Neuronal stem cell (in vitro differentiated cells): Measurements from ENCODE around the gene WDR83.
"Not testable (repeated sequence)": the region's sequence is repeated elsewhere in the genome, so short reads cannot be mapped to it uniquely, and the experiment has no call there.

Experiments used
- DNase-seq: peaks from one replicate; pipeline ENCODE4 v3.0.0-alpha.2; 2013; ENCODE audit warnings: low spot score
- H2AFZ ChIP-seq: one replicate; pipeline ENCODE4 v1.6.1; 2013; ENCODE audit warnings: mild to moderate bottlenecking, low read length, inconsistent platforms
- H2AK5ac ChIP-seq: 2 replicates; pipeline ENCODE4 v1.6.1; 2013; ENCODE audit warnings: low read depth, mild to moderate bottlenecking, inconsistent platforms, low read length, moderate library complexity, mixed read lengths
- H2BK120ac ChIP-seq: 2 replicates; pipeline ENCODE4 v1.6.1; 2013; ENCODE audit warnings: low read depth, mild to moderate bottlenecking, inconsistent platforms, low read length, moderate library complexity, mixed read lengths
- H2BK12ac ChIP-seq: one replicate; pipeline ENCODE4 v1.6.1; 2013; ENCODE audit warnings: low read length, inconsistent platforms
- H2BK15ac ChIP-seq: 2 replicates; pipeline ENCODE4 v1.6.1; 2013; ENCODE audit warnings: mild to moderate bottlenecking, low read length, inconsistent platforms, mixed read lengths
- H2BK5ac ChIP-seq: one replicate; pipeline ENCODE4 v1.6.1; 2013; ENCODE audit warnings: inconsistent platforms, mild to moderate bottlenecking, low read length, moderate library complexity
- H3K14ac ChIP-seq: one replicate; pipeline ENCODE4 v1.6.1; 2013; ENCODE audit warnings: low read length, inconsistent platforms
- H3K18ac ChIP-seq: 2 replicates; pipeline ENCODE4 v1.6.1; 2013; ENCODE audit warnings: low read length, inconsistent platforms
- H3K23ac ChIP-seq: 2 replicates; pipeline ENCODE4 v1.6.1; 2013; ENCODE audit warnings: low read depth, mild to moderate bottlenecking, mixed read lengths, low read length, inconsistent platforms; ENCODE audit not compliant: poor library complexity
- H3K27ac ChIP-seq: replicated peaks from 3 replicates; pipeline ENCODE4 v1.5.1; 2013; ENCODE audit warnings: low read length, inconsistent platforms
- H3K27me3 ChIP-seq, 3 experiments: 2 replicates each; pipeline ENCODE4 v1.6.1; 2013; ENCODE audit warnings: low read length in 3 of 3, mild to moderate bottlenecking in 2 of 3, inconsistent platforms in 1 of 3, low read depth in 1 of 3, mixed read lengths in 1 of 3, moderate library complexity in 1 of 3; ENCODE audit not compliant: control insufficient read depth in 3 of 3, insufficient read depth in 3 of 3
- H3K36me3 ChIP-seq, 2 donors: replicated peaks in 1 of 2; 2 replicates each; pipeline ENCODE4 v1.6.1; 2013; ENCODE audit warnings: low read length in 2 of 2; ENCODE audit not compliant: control insufficient read depth in 2 of 2, insufficient read depth in 2 of 2
- H3K4ac ChIP-seq: 2 replicates; pipeline ENCODE4 v1.6.1; 2013; ENCODE audit warnings: inconsistent platforms, mild to moderate bottlenecking, low read length, moderate library complexity
- H3K4me1 ChIP-seq, 2 donors: 1 replicate in 1 of 2; 2 replicates in 1 of 2; pipeline ENCODE4 v1.6.1; 2013; ENCODE audit warnings: low read length in 2 of 2, low read depth in 1 of 2; ENCODE audit not compliant: control insufficient read depth in 2 of 2, insufficient read depth in 1 of 2
- H3K4me2 ChIP-seq: one replicate; pipeline ENCODE4 v1.6.1; 2013; ENCODE audit warnings: mild to moderate bottlenecking, low read length, inconsistent platforms; ENCODE audit not compliant: insufficient read depth, poor library complexity, severe bottlenecking
- H3K4me3 ChIP-seq, 2 donors: 2 replicates each; pipeline ENCODE4 v1.5.1; 2013; ENCODE audit warnings: low read length in 2 of 2, mild to moderate bottlenecking in 2 of 2, inconsistent platforms in 1 of 2, moderate library complexity in 1 of 2
- H3K79me1 ChIP-seq: one replicate; pipeline ENCODE4 v1.6.1; 2013; ENCODE audit warnings: low read depth, mild to moderate bottlenecking, inconsistent platforms, low read length, moderate library complexity
- H3K9ac ChIP-seq: one replicate; pipeline ENCODE4 v1.6.1; 2013; ENCODE audit warnings: mild to moderate bottlenecking, low read depth, low read length, inconsistent platforms; ENCODE audit not compliant: poor library complexity
- H3K9me3 ChIP-seq, 2 donors: replicated peaks in 1 of 2; 2 replicates each; pipeline versions ENCODE3 to v1.6.1; 2013; ENCODE audit warnings: low read length in 2 of 2, mild to moderate bottlenecking in 2 of 2, inconsistent platforms in 1 of 2, low read depth in 1 of 2, mixed read lengths in 1 of 2, moderate library complexity in 1 of 2; ENCODE audit not compliant: control insufficient read depth in 2 of 2, insufficient read depth in 1 of 2
- H4K8ac ChIP-seq: one replicate; pipeline ENCODE4 v1.6.1; 2013; ENCODE audit warnings: low read depth, mild to moderate bottlenecking, inconsistent platforms, low read length, moderate library complexity
- H4K91ac ChIP-seq: one replicate; pipeline ENCODE4 v1.6.1; 2013; ENCODE audit warnings: low read length, low read depth, mild to moderate bottlenecking, inconsistent platforms; ENCODE audit not compliant: poor library complexity
- WGBS, 2 donors: extraction: QIAGEN DNeasy Blood & Tissue Kit; methylation state at CpG; one replicate each; pipeline ENCODE4 v1.1.7; 2013; ENCODE audit warnings: missing lambda C conversion rate in 2 of 2, mixed read lengths in 1 of 2; ENCODE audit not compliant: insufficient read length in 2 of 2, insufficient replicate concordance in 1 of 2; ENCODE audit errors: extremely low coverage in 2 of 2; 5-methylcytosine and 5-hydroxymethylcytosine counted together

Gene WDR83

DNA sequence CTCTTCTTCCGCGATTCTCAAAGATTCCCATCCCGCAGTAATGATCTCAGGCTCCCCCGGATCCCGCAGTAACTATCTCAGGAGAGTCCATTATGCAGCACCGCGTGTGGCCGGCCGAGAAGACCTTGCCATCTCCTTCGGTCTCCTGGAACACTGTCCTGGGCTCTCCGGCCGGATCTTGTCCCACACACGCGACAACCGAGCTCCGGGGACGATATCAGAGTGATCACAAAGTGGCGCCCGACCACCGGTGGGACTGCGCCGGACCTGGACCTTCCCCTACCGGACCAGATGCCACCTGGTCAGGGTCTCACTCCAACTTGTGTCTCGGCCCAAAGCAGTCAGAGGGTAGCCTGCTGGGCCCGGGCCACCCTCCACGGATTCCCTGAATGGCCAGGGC lies 24.1 kb upstream of the WDR83 start:
- H3K27ac ChIP-seq = no peak overlapping the region
- H3K4ac ChIP-seq = no peak overlapping the region
- no peak overlapping the region for H4K91ac ChIP-seq
- H3K27me3 ChIP-seq = no peaks in the 10 kb centered on the region
- no peak for DNase-seq
- H3K18ac ChIP-seq = no peak overlapping the region
- no peak overlapping the region for H3K14ac ChIP-seq
- no peak overlapping the region for H2AFZ ChIP-seq
- H3K9ac ChIP-seq = no peak overlapping the region
- peak overlapping the region; percentile 21 for H2AK5ac ChIP-seq
- no peak overlapping the region for H2BK15ac ChIP-seq
- H4K8ac ChIP-seq = no peak overlapping the region
- H3K4me3 ChIP-seq = no peak overlapping the region
- no peak overlapping the region for H2BK5ac ChIP-seq
- WGBS, 2 donors = no CpG with 5 or more reads among the region's 26 CpGs
- no peak overlapping the region for H3K4me2 ChIP-seq
- peaks cover 0 to 3% of the 10 kb centered on the region in 2 donors for H3K36me3 ChIP-seq
- H3K4me1 ChIP-seq = peaks cover 0 to 3% of the 10 kb centered on the region in 2 donors
- H3K79me1 ChIP-seq = no peaks in the 10 kb centered on the region
- H2BK120ac ChIP-seq = no peak overlapping the region
- H3K9me3 ChIP-seq = peaks cover 7 to 11% of the 10 kb centered on the region in 2 donors
- peak overlapping the region; percentile 58 for H2BK12ac ChIP-seq
- no peak overlapping the region for H3K23ac ChIP-seq

DNA sequence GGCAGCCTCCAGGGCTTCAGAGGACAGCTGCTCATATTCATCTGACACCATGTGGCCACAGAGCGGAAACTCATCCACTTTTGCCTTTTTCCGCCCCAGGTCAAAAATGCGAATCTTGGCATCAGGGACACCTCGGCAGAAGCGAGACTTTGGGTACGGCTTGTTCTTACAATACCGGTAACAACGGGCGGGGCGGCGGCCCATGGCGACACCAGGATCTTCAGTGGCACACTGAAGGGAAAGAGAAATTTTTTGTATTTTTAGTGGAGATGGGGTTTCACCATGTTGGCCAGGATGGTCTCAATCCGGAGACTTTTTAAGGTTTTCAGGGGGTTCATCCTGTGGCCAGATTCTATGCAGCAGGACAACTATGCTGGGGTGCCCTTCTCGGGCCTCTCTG lies 22.9 kb upstream of the WDR83 start:
- H3K79me1 ChIP-seq, H3K4me1 ChIP-seq, H2BK12ac ChIP-seq, H2AFZ ChIP-seq, H2BK120ac ChIP-seq, H2BK5ac ChIP-seq, H4K91ac ChIP-seq, H2AK5ac ChIP-seq, H3K4me2 ChIP-seq, H2BK15ac ChIP-seq, H3K27ac ChIP-seq, H3K23ac ChIP-seq, H3K9ac ChIP-seq, H3K4ac ChIP-seq, H3K4me3 ChIP-seq, H3K18ac ChIP-seq, H3K14ac ChIP-seq, H4K8ac ChIP-seq, DNase-seq, H3K36me3 ChIP-seq, H3K27me3 ChIP-seq: not testable (repeated sequence)
- WGBS, 2 donors = no CpG with 5 or more reads among the region's 14 CpGs
- peaks cover 3 to 11% of the 10 kb centered on the region in 2 donors for H3K9me3 ChIP-seq

DNA sequence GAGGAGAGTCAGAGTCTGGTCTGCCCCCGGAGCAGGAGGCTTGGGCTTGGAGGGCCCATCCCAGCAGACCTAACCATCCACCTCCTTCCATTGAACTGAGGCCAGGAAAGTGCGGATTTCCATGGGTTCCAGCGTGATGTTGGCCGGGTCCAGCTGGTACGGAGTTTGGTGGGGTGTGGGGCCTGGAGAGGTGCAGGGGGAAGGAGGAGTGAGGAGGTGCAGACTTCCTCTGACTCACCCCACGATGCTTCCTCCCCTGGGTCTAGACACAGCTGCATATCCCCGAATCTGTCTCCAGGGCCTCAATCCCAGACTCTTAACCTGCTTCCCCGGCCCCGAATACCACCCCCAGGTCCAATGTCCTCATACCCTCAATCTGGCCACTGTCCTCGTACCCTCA lies 20.1 kb upstream of the WDR83 start:
- no peak overlapping the region for H3K4me2 ChIP-seq
- no peak overlapping the region for H2AK5ac ChIP-seq
- H4K91ac ChIP-seq = no peak overlapping the region
- no peaks in the 10 kb centered on the region for H3K79me1 ChIP-seq
- no CpG with 5 or more reads among the region's 10 CpGs for WGBS, 2 donors
- no peak overlapping the region for H2BK15ac ChIP-seq
- H3K23ac ChIP-seq = no peak overlapping the region
- H3K36me3 ChIP-seq = peaks cover 2 to 3% of the 10 kb centered on the region in 2 donors
- H3K4me1 ChIP-seq = no peaks in the 10 kb centered on the region
- H2BK5ac ChIP-seq = no peak overlapping the region
- no peak overlapping the region for H4K8ac ChIP-seq
- no peak overlapping the region for H3K4me3 ChIP-seq
- peaks cover 0 to 2% of the 10 kb centered on the region in 2 donors for H3K9me3 ChIP-seq
- no peak overlapping the region for H3K18ac ChIP-seq
- no peak overlapping the region for H3K27ac ChIP-seq
- no peak overlapping the region for H3K9ac ChIP-seq
- DNase-seq = no peak
- H2AFZ ChIP-seq = no peak overlapping the region
- no peak overlapping the region for H2BK120ac ChIP-seq
- no peak overlapping the region for H3K14ac ChIP-seq
- no peak overlapping the region for H2BK12ac ChIP-seq
- H3K27me3 ChIP-seq = no peaks in the 10 kb centered on the region
- no peak overlapping the region for H3K4ac ChIP-seq

DNA sequence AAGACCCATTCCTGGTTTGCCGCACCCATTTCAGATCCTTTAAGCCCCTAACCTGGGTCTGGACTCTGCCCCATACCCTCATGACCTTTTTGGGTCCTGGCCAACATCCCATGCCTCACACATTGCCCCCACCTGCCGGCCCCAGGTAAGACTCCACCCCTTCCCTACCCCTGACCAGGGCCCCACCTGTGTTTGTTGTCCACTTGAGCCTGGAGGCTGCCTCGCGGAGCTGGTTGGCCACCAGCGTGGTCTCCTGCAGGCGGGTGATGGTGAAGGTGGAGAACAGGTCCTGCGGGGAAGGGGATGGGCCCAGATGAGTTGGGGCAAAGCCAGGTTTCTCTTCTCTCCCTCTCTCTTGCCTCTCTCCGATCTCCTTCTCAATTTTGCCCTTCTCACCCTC lies 19.6 kb upstream of the WDR83 start:
- Histone ChIP-seq H3K27me3 (no peaks in the 10 kb centered on the region), H4K91ac (no peak overlapping the region)
- no CpG with 5 or more reads among the region's 8 CpGs for WGBS, 2 donors

More for the DNA sequence above, 19.6 kb upstream of the WDR83 start:
- H3K9ac ChIP-seq = peak overlapping the region; percentile 12
- H3K14ac ChIP-seq = no peak overlapping the region
- no peak overlapping the region for H2BK5ac ChIP-seq
- no peak for DNase-seq
- no peak overlapping the region for H3K27ac ChIP-seq
- H4K8ac ChIP-seq = no peak overlapping the region
- H3K18ac ChIP-seq = no peak overlapping the region
- no peak overlapping the region for H2AFZ ChIP-seq
- peaks cover 0 to 2% of the 10 kb centered on the region in 2 donors for H3K9me3 ChIP-seq
- no peaks in the 10 kb centered on the region for H3K4me1 ChIP-seq
- H2BK120ac ChIP-seq = no peak overlapping the region
- H3K4me2 ChIP-seq = no peak overlapping the region
- H2BK15ac ChIP-seq = no peak overlapping the region
- H2AK5ac ChIP-seq = no peak overlapping the region
- no peak overlapping the region for H3K4ac ChIP-seq
- peaks cover 3 to 5% of the 10 kb centered on the region in 2 donors for H3K36me3 ChIP-seq
- H3K4me3 ChIP-seq = no peak overlapping the region
- H2BK12ac ChIP-seq = no peak overlapping the region
- no peaks in the 10 kb centered on the region for H3K79me1 ChIP-seq
- H3K23ac ChIP-seq = peak overlapping the region; percentile 6
